Astrocyte of the spinal cord (primary cell): ENCODE results near the gene PHF1.

Experiments used
- DNase-seq: peaks from one replicate; pipeline ENCODE4 v3.0.0; 2011; ENCODE audit warnings: low read depth, low spot score
- H3K4me3 ChIP-seq: 2 replicates; pipeline ENCODE4 v1.5.1; 2011; ENCODE audit warnings: low read depth, mild to moderate bottlenecking, low read length, moderate library complexity
- in situ Hi-C: cut with HindIII; loops from 2 replicates; pipeline ENCODE4 v1.10.0; 2017; ENCODE audit warnings: low sequenced_read_pairs
- TF ChIP-seq, protein P1 (sequence below): IDR thresholded peaks from 2 replicates; pipeline ENCODE4 v1.5.1; 2012; ENCODE audit warnings: low read depth, mild to moderate bottlenecking, low read length, inconsistent platforms

PHF1 gene

DNA sequence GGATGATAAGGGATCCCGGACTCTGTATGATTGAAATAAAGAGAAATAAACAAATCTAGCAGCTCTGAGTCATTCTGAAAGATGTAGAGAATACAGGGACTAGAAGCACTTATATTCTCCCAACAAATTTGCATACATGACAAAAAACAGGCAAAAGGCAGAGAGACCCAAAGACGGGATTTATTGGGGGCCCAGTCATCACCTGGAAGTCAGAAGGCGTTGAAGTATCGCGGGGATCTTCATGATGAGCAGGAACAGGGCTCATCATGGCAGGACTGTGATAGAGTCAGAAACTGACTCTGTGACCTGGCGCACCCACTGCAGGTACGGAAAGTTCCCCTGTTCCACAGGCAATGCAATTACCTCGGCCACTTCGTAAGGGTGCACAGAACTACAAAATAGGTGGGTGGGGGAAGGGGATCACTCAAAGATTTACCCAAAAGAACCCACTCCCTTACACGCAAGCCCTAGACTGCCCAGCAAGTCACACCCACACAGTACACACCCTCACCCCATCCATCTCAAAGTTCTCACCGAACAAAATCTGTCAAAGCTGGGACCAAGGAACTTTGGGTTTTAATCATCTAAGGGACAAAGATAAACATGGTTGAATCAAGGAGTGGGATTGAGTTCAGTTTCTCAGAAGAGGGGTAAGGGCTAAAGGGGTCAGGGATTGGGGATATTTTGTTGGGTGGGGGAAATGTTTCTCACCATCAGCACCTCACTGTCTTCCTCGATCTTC, 5.7 kb downstream of the PHF1 start:
- TF ChIP-seq, protein P1, sequence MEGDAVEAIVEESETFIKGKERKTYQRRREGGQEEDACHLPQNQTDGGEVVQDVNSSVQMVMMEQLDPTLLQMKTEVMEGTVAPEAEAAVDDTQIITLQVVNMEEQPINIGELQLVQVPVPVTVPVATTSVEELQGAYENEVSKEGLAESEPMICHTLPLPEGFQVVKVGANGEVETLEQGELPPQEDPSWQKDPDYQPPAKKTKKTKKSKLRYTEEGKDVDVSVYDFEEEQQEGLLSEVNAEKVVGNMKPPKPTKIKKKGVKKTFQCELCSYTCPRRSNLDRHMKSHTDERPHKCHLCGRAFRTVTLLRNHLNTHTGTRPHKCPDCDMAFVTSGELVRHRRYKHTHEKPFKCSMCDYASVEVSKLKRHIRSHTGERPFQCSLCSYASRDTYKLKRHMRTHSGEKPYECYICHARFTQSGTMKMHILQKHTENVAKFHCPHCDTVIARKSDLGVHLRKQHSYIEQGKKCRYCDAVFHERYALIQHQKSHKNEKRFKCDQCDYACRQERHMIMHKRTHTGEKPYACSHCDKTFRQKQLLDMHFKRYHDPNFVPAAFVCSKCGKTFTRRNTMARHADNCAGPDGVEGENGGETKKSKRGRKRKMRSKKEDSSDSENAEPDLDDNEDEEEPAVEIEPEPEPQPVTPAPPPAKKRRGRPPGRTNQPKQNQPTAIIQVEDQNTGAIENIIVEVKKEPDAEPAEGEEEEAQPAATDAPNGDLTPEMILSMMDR: no peak
- in situ Hi-C loops: no loop called here
- peak overlapping the region; percentile 60 for H3K4me3 ChIP-seq
- DNase-seq: no peak

DNA sequence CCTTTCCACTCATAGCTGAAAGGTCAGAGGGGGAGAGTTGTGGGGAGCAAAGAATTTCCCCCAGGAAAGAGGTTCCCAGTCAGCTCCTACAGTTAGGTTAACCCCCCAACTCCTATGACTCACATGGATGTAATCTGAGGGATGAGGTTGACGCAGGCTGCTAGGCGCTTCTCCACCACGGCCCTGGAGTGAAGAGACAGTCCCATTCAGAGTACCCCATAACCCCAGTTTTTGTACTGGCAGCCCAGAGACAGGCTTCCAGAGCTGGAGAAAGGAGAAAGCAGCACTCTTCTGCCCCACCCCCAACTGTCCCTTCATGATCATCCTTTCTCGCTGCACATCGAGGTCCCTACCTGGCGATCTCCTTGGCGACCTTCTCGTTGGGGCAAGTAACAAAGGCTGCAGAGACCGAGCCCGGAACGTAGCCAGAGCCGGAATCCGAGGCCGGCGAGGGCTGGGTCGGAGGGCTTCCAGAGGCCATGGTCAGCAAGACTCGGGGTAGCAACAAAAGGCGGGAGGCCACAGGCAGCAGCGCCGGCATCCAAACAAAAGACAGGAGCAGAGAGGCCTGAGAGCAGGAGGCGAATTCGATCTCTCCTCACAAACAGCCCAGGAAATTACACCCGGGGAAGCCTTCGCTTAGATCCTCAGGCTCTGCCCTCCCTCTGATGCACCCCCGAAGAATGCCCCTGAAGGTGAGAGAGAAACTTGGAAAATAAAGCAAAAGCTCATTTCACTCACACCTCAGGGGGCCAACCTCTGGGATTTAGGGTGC, 6.5 kb downstream of the PHF1 start:
- DNase-seq: peak; percentile 71
- peak overlapping the region; percentile 60 for H3K4me3 ChIP-seq
- in situ Hi-C loops: no loop called here
- TF ChIP-seq, protein P1: no peak

DNA sequence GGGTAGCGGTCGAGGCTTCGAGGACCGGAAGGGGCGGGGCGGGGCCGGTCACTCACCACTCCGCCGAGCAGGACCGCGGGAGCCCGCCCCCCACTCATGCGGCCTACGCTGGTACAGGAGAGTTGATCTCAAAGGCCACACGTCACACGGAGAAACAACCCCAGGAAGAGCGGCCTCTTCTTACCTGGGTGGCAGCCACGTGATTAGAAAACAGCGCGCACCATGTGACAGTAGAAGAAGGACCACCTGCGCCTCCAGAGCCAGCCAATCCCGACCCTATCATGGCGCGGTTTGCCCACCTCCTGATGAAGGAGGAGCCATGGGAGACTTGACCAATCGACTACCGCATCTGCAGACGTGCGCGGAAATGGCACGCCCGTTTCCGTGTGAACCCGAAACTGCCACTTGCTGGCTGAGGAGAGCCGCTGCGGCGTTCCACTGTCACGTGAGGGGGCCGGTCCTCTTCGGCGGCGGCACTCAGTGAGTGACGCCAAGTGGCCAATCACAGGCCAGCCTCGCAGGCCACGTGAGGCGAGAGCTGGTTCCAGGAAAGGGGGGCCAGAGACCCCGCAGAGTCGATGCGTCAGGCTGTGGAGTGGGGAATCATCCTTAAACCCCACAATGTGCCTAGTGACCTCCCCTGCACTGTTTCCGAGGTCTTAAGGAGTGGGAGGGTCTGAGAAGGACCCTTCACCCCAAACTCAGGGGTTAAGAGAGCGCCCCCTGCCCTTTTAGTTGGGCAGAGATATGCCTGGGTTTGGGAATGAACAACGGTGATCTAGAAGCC, 7.3 kb downstream of the PHF1 start, which contains the start of gene CUTA:
Gene CUTA (minus strand): TSS at position 205 of the 787 bp plus-strand sequence. CDS start 107 bp downstream, at position 98.
- peak; percentile 100 for DNase-seq
- in situ Hi-C loops: no loop called here
- peak within 1 kb of the TSS; percentile 60 for H3K4me3 ChIP-seq
- TF ChIP-seq, protein P1: peak; percentile 23

DNA sequence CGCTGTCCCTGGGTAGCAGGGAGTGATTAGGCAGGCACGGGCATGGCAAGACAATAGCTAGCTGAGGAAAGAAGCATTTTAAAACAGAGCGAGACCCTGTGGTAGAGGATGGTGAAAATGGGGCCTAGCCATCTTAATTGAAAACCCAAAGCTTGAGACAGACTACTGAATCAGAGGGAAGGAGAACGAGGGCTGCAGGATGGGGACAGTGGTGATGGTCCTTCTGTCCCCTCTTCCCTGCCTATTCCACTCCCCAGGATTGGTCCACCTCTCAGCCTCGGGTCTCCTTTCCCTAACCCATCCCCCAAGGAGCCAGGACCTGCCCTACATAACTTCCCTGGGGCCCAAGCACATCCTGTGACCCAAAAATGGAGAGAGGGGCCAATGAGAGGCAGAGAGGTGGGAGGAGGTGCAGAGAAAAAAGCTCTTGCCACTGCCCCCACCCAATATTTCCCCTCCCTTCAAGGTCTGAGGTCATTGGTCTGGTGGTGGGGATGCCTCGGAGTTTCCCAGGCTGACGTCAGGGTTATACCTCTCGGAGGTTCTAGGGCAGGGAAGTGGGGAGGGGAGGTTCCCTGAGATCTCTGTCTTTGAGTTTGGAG, 8.0 kb downstream of the PHF1 start:
- in situ Hi-C loops: no loop called here
- DNase-seq: no peak
- TF ChIP-seq, protein P1: no peak
- H3K4me3 ChIP-seq: peak overlapping the region; percentile 14

DNA sequence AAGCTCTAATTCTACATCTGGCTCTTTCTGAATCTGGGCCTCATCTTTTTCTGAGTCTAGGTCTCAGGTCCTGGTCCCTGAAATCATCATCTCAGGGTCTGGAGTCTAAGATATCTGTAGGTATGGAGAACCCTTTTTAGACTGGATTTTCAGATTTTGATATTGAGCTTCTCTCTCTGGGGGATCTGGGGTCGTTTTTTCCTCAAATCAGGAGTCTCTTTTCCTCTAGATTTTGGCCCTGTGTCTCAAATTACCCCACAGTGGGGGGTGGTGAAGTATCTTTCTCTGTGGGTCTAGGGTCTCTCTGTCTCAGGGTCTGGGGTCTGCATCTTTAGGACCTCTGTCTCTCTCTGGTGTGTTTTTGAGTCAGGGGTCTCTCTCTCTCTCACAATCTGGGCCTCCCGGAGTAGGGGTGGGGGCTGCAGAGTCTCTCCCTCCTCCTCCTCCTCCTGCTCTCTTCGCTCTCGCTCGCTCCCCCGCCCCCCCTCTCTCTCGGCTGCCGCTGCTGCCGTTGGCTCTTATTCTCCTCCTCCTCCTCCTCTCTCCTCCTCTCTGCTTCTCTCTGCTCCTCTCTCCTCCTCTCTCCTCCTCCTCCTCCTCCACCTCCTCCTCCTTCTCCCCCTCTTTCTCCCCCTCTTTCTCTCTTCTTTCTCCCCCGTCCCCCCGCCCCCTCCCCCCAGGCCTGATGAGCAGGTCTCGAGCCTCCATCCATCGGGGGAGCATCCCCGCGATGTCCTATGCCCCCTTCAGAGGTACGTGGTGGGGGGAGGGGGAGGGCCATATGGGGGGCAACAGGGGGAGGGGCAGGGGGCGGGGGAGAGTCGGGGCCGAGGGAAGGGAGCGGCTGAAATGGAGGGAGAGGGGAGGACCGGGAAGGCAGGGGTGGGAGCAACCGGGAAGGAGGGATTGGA, 9.0 kb downstream of the PHF1 start, which contains the start of gene SYNGAP1:
Gene SYNGAP1 (plus strand): TSS at position 486 of the 911 bp plus-strand sequence. CDS start 200 bp downstream, at position 686.
- in situ Hi-C loops: no loop called here
- peak within 1 kb of the TSS; percentile 47 for H3K4me3 ChIP-seq
- TF ChIP-seq, protein P1: no peak
- DNase-seq: peak; percentile 62
